ENCODE data around the gene BMP8A.

The BMP8A gene

DNA sequence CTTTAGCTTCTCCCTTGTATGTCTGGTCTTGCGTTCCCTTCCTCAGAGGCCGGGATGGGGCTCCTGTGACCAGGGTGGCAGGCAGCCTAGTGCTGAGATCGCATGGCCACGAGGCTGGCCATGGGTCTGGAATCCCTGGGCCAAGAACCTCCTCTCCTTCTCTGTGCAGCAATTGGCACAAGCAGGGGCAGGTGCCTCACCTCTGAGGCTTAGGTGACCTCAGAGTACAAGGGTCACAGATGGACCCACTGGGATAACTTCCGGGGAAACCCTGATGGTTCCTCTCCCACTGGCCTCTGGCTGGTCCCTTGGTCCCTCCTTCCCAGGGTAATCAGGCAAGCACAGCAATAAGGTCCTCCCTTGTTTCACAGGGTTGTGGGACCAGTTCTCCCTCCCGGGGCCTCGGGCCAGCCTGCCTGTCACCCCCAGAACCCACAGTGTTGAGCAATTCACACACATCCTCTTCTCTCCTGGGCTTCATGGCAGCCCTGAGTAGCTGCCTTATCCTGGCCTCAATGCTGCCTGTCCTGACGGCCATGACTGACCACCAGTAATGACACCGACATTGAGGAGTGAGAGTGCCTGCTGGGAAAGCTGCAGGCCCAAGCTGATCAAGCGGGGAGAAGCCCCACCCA, 38.6 kb downstream of the BMP8A start:
- no peak for DNase-seq

DNA sequence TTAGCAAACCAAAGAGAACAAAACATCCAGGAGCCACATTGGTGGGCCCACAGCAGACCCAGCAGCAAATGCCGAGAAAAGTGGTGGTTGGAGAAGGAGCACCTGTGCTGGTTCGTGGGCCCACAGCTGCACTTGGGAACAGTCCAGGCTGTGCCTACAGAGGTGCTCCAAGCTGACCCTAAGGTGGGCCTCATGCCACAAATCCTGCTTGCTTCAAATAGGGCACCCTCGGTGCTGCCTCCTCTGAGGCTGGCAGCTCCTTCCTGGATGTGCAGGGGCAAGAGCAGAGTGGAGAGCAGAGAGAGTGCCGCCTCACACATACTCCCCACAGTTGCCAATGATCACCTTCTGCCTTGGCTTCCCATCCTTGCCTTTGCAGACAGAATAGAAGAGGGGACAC, 40.1 kb downstream of the BMP8A start:
- DNase-seq = no peak

DNA sequence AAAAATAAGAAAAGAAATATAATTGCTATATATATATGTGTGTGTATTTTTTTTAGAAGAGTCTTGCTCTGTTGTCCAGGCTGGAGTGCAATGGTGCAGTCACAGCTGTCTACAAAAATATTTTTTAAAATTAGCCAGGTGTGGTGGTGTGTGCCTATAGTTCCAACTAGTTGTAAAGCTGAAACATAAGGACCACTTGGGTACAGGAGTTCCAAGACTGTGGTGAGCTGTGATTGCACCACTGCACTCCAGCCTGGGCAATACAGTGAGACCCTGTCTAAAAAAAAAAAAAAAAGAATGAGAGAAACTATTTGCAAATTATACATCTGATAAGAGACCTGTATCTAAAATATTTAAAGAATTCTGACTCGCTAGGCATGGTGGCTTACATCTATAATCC, 42.0 kb downstream of the BMP8A start:
- DNase-seq = no peak

DNA sequence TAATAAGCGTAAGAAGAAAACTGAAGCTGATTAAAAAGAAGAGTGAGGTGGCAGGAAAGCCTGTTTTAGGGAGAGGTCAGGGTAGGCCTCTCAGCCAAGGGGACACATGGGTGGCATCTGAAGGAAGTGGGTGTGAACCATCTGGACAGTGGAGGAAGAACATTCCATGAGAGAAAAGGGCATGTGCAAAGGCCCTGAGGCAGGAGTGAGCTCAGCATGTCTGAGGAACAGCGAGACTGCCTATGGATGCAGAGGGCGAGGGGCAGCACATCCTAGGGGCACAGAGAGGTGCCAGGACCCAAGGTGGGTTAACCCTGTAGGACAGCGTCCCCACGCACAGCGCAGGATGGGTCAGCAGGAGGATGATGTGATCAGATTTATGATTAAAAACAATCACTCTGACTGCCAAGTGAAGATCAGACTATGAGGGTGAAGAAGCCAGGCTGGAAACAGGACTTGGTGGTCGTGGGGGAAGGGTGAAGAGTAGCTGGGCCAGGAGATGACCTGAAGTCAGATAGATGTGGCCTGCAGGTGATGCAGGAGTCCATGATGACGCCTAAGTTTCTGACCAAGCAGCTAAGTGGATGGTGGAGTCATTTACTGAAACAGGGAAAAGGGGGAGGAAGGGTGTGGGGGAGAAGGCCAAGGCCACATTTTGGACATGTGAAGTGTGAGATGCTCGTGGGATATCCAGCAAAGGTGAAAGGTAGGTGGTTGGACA, 47.3 kb downstream of the BMP8A start:
- no peak for DNase-seq

DNA sequence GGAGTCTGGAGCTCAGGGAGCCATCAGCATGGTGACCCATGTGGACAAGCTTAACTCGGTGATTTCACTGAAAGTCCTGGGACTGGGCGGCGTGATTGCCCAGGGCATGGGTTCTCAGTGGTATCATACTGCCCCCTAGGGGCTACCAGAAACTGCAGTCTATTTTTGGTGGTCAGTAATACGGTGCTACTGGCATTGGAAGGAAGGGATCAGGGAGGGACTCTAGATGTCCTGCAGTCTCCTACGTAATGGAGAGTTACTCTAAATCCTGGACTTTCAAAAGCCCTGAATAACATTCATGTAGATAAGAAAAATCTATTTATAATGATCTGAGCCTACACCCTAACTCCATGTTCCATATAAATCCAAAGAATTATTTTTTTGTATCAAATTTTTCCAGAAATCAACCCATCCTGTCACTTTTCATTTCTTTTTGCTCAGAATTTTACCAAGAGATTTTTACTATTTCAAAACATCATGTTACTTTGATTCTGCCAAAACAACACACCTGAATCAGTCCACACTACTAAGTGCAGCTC, 47.9 kb downstream of the BMP8A start:
- DNase-seq = peak; percentile 55

DNA sequence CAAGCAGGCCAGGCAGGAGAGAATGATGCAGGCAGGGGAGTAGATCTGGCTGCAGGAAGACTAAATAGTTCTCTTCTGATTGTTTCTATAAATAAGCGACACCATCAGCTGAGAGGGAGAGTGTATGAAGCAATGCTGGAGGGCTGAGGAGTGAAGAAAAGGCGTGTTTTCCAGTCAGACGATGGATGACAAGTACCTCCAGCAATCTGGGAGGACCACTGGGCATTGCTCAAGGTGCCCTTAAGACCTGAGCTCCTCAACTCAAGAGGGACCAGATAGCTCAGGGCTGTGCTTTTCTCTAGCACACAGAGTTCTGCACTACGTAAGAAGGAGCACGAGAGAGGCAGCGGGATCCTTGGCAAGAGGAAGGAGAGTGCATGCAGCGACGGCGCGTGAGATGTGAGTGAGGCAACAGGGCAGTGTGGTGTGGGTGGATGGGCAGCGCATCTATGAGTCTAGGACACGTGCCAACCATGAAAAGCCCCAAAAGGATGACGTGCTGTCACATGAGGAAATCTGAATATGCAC, 49.1 kb downstream of the BMP8A start:
- DNase-seq = no peak

DNA sequence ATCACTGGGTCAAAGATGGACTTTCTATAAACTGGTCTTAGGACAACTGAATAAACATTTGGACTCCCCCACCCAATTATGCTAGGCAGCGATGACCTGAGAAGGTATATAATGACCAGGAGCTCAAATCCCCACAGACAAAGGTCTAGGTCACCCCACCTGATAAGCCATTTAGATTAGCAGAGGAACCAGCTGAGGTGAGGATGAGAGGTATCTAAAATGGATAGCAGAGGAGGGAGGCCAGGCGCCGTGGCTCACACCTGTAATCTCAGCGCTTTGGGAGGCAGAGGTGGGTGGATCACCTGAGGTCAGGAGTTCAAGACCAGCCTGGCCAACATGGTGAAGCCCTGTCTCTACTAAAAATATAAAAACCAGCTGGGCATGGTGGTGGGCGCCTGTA, 51.5 kb downstream of the BMP8A start:
- DNase-seq = no peak

DNA sequence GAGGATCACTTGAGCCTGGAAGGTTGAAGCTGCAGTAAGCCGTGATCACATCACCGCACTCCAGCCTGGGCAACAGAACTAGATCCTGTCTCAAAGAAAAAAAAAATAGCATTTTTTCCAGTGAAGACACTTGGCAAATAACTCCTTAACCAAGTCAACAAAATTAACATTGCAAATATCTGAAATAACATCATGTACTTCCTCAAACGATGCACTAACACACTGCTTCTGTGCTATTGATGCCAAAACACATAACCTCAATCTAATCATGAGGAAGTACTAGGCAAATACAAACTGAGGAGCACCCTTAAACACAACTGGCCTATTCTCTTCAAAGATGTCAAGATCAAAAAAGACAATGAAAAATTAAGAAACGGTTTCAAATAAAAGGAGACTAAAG, 52.9 kb downstream of the BMP8A start:
- DNase-seq = no peak

DNA sequence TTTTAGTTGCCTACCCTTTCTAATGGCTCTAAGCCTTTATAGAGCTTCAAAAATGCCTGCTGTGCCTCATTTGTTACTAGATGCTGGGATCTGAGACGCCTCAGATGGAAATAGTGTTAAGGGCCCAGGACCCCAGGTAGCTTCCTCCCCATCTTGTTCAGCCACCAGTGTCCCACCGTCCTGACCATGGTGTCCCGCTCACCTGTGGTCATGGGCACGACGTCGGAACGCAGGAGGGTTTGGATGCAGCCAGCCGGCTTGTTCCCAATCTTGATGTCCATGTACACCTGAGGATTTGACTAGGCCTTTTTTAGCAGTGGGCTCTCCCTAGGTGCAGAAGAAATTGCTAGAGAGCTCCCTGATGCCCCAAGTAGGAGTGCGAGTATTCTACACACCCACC, 54.1 kb downstream of the BMP8A start:
- no peak for DNase-seq

DNA sequence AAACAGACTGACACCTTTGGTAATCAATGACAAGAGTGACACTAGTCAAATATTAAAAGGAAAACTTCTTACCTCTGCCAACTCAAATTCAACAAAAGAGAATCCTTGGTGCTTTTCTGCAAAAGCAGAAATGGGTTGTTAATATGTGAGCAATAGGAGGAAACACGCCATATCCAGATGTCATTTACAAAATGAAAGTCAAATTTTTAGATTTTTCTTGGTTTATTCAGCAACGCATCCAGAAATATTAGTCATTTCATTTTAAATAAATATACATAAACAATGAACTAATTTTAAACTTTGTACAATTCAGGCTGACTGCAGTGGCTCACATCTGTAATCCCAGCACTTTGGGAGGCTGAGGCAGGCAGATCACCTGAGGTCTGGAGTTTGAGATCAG, 62.8 kb downstream of the BMP8A start:
- DNase-seq = no peak

DNA sequence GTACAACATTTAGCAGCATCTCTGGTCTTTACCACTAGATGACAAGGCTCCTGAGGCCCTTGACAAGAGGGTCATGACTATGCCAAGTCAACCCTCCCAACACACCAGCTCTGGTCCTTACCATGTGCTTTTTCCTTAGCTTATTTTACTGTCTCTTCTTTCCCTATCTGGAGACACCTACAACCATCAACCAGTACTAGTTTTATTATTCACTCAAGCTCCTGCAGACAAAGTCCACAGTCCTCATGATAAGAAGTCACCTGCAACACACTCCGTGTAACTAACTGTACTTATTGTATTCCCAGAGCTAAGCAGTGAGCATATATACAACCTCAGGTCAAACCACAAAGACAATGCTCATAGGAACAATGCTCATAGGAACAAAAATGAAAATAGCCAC, 69.8 kb downstream of the BMP8A start:
- no peak for DNase-seq

DNA sequence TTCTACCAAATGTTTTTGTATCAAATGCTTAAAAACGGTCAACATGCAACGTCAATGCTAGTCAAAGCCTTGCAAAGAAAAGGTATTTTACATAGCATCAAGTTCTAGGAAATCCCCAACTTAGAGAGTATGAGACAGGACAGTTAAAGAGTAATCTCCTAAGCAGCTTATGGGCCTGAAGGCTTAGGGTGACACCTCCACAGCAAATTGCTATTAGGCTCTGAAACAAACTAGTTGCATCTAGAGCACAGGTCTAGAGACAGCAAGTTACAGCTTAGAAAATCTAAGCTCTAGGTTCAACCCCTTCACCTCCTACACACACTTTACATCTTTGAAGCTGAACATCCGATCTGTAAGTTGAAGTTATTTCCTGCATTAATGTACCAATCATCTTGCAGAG, 71.5 kb downstream of the BMP8A start:
- no peak for DNase-seq

DNA sequence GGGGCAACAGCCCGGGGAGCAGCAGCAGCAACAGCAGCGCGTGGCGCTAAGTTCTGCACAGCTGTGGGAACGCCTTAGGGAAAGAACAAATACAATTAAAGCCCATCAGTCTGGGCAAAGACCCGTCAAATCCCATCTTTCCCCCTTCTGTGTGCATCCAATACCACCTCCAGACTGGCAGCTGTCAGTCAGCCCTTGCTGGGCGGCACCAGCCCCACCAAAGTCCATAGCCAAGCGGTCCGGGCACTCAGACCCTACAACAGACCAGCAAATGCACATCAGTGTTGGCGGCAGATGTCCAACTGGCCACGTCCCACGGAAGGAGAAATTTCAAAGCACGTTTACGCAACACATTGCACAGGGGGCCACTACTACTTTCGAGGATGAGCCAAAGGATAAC, 72.2 kb downstream of the BMP8A start:
- no peak for DNase-seq

DNA sequence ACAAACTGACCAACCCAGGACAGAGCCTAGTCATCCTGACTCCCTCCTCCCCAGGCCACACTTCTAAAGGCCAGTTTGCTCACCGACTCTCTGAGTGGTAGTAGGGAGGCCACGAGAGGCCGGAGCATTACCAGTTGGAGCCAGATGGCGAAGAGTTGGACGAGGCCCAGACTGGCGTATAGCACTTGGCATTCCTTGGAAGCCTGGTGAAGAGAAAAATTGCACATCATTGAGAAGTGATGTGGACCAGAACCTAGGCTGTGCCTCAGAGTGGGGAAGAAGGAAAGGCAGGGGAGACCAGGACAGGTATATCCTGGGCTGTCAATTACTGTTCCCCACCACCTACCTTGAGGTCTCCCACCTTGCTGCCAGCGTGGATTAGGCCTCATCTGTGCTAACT, 72.9 kb downstream of the BMP8A start:
- DNase-seq = no peak

DNA sequence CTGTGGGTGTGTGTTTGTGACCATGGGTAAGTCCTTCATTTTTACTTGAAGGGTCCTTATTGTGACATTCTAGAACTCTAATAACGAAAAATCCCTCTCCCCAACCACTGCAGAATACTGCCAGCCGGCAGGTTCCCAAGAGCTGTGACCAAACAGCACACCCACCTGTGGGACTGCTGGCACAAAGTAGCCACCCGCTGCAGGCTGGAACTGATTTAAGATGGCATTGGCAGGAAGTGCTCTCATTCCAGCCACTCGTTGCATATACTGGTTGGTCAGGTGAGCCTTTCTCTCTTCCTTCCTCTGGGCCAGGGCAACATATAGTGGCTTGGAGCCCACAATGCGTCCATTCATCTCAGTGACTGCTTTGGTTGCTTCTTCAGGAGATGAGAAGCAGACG, 73.5 kb downstream of the BMP8A start:
- no peak for DNase-seq

DNA sequence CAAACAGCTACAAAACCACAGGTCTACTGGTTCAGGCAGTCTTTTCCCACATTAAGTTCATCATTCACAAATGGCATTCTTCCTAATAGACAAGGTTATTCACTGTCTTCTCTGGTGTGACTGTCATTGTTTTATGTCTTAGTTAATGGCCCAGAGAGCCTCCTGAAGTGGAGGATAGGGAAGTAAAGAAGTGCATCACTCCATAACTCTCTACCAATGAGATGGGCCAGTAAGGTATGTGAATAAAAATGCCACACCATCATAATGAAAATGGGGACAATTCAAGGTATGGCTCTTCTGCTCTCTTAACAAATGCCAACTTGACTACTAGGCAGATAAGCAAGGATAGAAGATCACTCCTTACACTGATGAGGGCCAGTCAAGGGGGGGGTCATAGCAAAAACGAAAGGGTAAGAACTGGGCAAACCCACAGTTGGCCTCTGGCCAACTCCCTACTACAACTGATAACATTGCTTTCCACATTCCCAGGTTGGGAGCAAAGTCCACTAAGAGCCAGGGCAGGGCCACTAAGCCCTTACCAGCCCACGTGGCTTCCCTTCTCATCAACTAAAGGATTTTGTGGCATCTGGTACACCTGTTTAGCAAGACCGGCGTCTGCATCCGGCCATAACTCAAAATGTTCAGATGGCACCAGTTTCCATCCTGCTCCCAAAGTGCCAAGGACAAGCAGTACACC, 75.2 kb downstream of the BMP8A start:
- DNase-seq = no peak

DNA sequence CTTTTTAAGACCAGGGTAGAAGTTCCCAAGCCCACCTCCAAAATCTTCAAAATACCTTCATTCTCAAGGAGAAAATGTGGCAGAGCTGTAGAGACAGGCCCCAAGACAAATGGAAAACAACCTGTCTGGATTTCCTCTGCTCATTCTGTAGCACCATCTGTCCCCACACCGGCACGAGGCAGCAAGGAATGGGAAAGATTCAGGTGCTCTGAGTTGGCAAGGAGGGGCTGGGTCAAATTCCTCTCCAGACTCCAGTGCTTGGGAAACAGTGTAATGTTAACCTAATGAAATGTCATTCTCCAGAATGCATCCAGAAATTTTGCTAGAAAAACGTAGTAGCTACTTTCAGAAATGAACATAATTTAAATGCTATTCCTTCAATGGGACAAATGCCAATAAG, 75.9 kb downstream of the BMP8A start:
- no peak for DNase-seq

DNA sequence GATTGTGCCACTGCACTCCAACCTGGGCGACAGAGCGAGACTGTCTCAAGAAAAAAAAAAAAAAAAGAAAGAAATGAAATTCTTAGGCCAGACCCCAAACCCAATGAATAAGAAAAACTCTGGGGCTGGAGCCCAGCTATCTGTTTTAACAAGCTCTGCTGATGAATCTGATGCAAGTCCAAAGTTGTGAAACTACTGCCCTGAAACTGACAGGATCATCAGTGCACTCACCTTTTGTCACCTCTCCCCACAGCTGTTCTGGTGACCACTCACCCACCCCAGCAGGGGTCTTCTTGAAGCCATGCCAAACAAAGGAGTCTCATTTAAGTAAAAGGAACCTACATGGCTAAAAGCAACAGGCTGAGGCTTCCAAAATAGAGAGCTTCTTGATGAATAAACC, 76.8 kb downstream of the BMP8A start:
- no peak for DNase-seq

DNA sequence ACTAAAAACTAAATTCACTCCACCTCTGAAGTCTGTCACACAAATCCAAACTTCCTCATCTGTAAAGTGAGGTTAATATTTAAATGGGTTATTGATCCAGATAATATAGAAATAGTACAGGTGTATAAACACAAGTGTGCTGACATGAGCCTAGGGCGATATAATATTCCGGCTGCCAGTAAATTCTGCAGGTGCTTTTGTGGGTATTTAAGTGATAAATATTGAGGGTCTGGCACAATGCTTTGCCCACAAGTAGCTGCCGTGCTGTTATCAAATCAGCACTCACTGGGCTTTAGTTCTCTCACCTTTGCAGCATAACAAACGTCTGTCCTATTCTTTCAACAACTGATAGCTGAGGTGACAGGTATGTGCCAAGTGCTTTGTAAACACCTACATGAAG, 77.6 kb downstream of the BMP8A start:
- no peak for DNase-seq

DNA sequence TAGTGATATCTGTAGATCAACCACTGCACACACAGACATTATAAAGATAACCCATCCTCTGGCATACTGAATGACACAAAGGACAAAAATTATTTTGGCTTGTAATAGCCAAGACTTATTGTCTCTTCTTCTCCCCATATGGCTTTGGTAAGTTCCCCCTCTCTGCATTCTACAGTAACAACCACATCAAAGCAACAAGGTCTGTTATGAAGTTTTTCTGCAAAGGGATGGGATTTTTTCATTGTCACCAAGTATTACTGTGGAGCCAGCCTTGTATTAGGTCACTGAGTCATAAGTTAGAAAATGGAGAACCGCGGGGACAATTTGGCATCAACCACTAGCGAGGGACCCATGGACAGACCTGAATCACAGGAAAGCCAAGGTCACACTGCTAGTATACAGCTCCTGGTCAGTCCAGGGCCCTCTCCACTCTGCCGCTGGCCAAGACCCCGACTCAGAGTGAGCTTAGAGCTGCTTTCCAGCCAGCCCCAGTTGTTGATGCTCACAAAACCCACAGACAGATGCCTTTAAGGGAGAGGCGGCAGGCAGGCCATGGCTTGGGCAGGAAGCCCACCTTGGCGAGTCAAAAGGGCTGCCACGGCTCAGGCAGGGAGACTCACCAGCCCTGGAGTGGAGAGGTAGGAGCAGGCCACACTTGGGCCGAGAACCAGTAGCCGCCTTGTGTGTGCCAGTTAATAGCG, 79.2 kb downstream of the BMP8A start:
- DNase-seq = no peak

DNA sequence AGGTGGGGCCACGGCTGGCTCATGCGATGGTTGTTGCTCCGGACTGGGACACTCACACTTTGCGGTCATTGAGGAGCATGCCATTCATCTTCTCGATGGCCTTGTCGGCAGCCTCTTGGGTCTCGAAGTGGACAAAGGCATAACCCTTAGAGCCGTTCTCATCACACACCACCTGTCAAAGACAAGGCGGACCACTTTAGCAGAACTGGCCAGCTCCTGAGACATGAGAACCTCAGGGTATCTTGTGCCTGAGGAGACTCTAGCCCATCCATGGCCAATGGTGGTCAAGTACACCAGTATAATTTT, 79.7 kb downstream of the BMP8A start:
- no peak for DNase-seq

DNA sequence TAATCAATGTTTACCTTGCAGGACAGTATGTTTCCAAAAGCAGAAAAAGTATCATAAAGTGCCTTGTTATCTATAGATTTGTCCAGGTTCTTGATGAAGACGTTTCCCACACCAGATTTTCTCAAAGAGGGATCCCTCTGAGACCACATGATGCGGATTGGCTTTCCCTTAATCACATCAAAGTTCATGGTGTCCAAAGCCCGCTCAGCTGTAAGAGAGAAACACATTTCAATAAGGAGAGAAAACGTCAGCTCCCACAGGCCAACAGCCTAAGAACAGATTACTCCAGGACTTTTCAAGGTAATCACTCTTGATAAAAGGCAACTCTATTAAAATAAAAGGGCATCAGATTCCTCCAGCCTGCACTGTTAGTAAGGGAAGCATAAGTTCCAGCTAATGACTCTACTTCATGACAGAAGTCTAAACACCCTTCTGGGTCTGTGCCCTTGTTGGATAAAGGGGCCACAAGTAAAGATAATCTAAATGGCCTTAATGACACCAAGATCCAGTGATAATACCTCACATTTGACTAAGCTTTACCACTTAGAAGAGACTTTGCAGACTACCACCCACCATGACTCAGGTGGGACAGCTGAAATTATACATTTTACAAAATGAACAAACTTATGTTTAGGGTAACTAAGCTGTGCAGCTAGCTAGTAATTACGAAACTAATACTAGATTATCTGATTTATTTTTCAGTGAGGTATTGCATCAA, 81.1 kb downstream of the BMP8A start:
- DNase-seq = no peak

DNA sequence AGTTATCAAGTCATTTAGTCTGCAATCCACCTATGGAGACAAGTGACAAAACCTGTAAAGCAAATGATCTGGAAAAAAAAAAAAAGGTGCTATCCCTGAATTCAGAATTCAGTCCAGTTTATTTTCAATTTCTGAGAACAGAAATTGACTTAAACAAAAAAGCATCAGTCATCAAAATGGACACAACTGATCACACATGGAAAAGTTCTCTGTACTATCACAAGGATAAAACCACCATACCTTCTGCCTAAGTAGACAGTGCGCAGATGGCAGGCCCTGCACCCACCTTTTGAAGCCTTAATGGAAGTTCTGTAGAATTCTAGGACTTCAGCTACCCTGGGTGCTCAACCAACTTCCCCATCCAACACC, 81.6 kb downstream of the BMP8A start:
- no peak for DNase-seq
